T-helper 1 cell treated with Interleukin-12 subunit alpha and Interleukin-12 subunit beta and Interleukin-4 antibody, amounts not matched to agents 30 ng/mL and 1 ng/mL, for 36 hours (primary cell): ENCODE results near the gene PVR. TPM values are rescaled to one million over a fixed set of nuclear protein-coding genes. Genes with fewer than 3 reads are reported as not detected.
"Not testable (repeated sequence)": the region's sequence is repeated elsewhere in the genome, so short reads cannot be mapped to it uniquely, and the experiment has no call there.

ENCODE experiments used
- intact Hi-C: fragments of 100-400 bp; cut with micrococcal nuclease; formaldehyde crosslinking; loops from one replicate; pipeline ENCODE4 v1.15.1; 2024
- total RNA-seq: library from RNA; stranded (reverse); gene quantifications from 2 replicates; pipeline ENCODE4 v1.2.3, GENCODE V29; 2022

The PVR gene
- total RNA-seq, 1 donor from 2014 or later = 5.3 TPM

DNA sequence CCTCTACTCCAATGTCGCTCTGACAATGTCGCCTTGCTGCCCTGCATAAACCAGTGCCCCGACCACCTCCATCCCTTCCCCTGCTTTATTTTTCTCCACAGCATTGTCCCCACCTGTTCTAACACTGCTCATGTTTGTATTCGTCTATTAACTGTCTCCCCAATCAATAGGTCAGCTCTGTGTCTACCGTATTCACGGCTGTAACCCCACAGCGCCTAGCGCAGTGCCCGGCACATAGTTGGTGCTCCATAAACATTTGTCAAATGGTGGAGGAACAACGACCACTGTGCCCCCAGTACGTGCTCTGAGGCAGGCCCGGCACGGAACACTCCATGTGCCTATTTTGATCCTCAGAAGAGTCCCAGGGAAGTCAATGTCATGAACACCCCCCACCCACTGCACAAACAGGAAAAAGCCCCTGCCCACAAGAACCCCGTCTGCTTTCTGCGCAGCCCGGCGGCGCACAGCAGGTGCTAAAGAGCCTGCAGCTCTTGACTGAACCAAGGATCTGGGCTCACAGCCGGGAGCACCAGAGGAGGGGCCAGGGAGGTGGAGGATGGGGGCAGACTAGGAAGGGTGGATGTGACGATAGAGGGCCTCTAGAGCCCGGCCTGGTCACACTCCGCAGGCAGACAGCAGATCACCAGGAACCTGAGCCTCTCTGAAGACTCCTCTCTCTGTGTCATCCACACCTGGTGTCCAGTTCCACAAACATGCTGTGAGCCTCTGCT is 53.4 kb downstream of the PVR start:
- intact Hi-C loops = no loop called here

GRCh38 chr19:44697670-44698034 is 53.9 kb downstream of the PVR start:
- intact Hi-C loops = no loop called here

DNA sequence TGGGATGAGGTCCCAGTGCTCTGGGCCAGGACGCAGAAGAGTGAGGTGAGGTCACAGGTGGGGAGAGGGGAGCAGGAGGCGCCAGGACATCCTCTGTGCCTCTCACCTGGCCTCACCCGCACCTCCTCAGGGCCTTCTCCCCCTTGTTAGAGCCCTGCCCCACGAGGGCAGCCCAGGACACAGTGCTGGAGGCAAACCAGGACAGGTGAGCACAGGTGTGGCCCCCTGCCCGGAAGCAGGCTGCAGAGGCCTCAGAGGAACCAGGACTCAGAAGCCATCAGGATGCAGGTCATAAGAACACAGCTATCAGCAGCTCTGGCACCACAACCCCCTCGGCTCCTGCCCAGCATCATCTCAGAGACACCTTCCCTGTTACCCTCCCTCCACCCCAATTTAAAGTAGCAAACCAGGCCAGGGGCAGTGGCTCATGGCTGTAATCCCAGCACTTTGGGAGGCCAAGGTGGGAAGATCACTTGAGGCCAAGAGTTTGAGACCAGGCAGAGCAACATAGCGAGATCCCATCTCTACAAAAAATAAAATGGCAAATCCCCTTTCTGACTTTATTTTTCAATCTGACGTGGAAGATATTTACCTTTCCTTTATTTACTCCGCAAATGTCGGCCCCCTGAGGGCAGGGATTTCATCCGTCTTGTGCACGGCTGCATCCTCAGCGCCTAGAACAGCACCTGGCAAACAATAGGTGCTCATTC is 54.9 kb downstream of the PVR start, which contains the start of gene CEACAM16:
Gene CEACAM16 (plus strand): TSS at position 660 of the 710 bp plus-strand sequence. CDS start 2,306 bp downstream, outside the sequence.
- intact Hi-C loops = no loop called here

- intact Hi-C loops = no loop called here
Measured at GRCh38 chr19:44700547-44700946, 56.8 kb downstream of the PVR start.

- intact Hi-C loops = no loop called here
Measured at GRCh38 chr19:44701228-44701627, 57.5 kb downstream of the PVR start.

- intact Hi-C loops = no loop called here
Measured at GRCh38 chr19:44702551-44703176, 59.0 kb downstream of the PVR start.

DNA sequence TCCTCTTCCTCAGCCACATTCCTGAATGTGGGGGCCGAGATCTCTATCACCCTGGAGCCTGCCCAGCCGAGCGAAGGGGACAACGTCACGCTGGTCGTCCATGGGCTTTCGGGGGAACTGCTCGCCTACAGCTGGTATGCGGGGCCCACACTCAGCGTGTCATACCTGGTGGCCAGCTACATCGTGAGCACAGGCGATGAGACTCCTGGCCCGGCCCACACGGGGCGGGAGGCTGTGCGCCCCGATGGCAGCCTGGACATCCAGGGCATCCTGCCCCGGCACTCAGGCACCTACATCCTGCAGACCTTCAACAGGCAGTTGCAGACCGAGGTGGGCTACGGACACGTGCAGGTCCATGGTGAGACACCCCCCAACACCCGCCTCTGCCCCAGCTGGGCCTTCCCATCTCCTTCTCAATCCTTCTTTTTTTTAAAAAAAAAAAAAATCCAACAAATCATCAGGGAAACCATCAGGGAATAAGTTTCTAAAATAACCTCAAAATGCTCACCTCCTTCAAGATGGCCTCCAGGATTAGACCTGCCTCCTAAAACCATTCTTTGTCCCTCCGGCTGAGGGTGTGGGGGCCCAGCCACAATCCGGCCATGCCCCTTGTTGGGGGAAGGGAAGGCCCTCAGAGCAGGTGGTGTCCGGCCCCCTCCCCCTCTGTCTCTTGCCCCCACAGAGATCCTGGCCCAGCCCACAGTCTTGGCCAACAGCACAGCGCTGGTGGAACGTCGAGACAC is 59.8 kb downstream of the PVR start:
- intact Hi-C loops = no loop called here

GRCh38 chr19:44704982-44705381 is 61.3 kb downstream of the PVR start:
- intact Hi-C loops = no loop called here

- intact Hi-C loops = no loop called here
Measured at GRCh38 chr19:44705502-44706010, 61.8 kb downstream of the PVR start.

DNA sequence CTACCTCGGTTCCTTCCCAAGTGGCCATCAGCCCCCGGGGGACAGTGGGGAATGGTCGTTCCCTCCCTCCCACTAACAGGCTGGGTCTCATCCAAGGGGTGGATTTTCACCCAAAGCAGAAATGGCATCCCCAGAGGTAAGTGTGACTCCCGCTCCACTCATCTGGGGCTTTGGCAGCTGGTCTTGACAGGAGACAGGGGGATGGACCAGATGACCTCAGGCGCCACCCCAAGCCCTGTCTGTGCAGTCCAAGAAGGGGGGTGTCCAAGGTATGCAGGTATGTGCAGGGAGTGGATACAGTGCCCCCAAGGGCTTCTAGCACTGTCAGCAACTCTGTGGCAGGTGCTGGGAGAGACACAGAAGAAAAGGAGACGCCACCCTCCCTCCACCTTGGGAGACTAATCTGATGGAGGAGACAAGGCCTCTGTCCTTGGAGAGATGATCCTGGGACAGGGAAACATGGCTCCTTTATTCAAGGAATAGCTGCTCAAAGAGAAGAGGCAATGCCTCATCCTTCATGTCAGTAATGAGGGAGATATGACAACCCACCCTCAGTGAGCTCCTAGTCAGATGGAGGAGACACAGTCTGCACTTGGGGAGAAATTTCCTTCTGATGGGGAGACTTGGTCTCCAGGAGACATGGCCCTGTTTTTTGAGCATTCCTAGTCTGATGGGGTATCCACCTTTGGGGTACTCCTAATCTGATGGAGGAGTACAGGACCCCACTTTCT is 63.0 kb downstream of the PVR start:
- intact Hi-C loops = no loop called here

GRCh38 chr19:44707794-44708193 is 64.1 kb downstream of the PVR start:
- intact Hi-C loops = no loop called here

DNA sequence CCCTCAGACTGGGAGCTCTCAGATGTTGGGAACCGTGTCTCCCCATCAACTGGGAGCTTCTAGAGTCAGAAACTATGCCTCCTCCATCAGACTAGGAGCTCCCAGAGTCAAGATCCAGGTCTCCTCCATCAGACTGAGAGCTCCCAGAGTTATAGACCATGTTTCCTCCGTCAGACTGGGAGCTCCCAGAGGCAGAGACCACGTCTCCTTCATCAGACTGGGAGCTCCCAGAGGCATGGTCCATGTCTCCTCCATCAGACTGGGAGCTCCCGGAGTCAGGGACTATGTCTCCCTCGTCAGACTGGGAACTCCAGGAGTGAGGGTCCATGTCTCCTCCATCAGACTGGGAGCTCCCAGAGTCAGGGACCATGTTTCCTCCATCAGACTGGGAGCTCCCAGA is 65.2 kb downstream of the PVR start:
- intact Hi-C loops = no loop called here

- intact Hi-C loops = not testable (repeated sequence)
Measured at GRCh38 chr19:44709434-44710266, 65.9 kb downstream of the PVR start.

- intact Hi-C loops = no loop called here
Measured at GRCh38 chr19:44710483-44710882, 66.8 kb downstream of the PVR start.

GRCh38 chr19:44712864-44713515 is 69.3 kb downstream of the PVR start:
- intact Hi-C loops = no loop called here
